Naive thymus-derived CD4-positive, alpha-beta T cell (primary cell): ENCODE results near the gene TMEM88. TPM values are rescaled to one million over a fixed set of nuclear protein-coding genes. Genes with fewer than 3 reads are reported as not detected.
A peak's percentile ranks its signal among the peaks of the same experiment; 100 is the strongest.

ENCODE experiments used
- ATAC-seq: fragments of 150-1000 bp; cut with Tn5 transposase; 2 replicates; pipeline ENCODE4 v1.10.0; 2021; ENCODE audit warnings: mild to moderate bottlenecking, moderate library complexity
- CTCF ChIA-PET: fragments of 350-600 bp; sonication (Branson Sonifier 250); formaldehyde crosslinking; loops from one replicate; lab custom pipeline; 2021; ENCODE audit warnings: antibody characterized with exemption; lab: Charles Lee
- POLR2A ChIA-PET: fragments of 350-600 bp; sonication (Branson Sonifier 250); formaldehyde crosslinking; loops from one replicate; lab custom pipeline; 2021; ENCODE audit warnings: antibody characterized with exemption, inconsistent platforms; lab: Charles Lee
- DNase-seq, 9 donors: peaks; one replicate each; pipeline versions ENCODE4 v3.0.0 to v3.0.0-alpha.2; 2020 to 2022; ENCODE audit warnings: mixed read lengths in 1 of 9
- H3K27ac ChIP-seq: one replicate; pipeline ENCODE4 v1.7.0; 2013; ENCODE audit warnings: mild to moderate bottlenecking, low read depth, low read length, moderate library complexity
- H3K27me3 ChIP-seq, 2 donors: one replicate each; pipeline ENCODE4 v1.7.0; 2013; ENCODE audit warnings: low read length in 2 of 2, mild to moderate bottlenecking in 2 of 2, moderate library complexity in 2 of 2; ENCODE audit not compliant: control insufficient read depth in 2 of 2, insufficient read depth in 2 of 2
- H3K36me3 ChIP-seq, 3 experiments: 1 replicate in 2 of 3; 2 replicates in 1 of 3; pipeline ENCODE4 v1.7.0; 2013; ENCODE audit warnings: low read length in 3 of 3, mild to moderate bottlenecking in 3 of 3, moderate library complexity in 1 of 3; ENCODE audit not compliant: insufficient read depth in 3 of 3, control insufficient read depth in 2 of 3
- H3K4me1 ChIP-seq, 2 donors: one replicate each; pipeline ENCODE4 v1.7.0; 2013; ENCODE audit warnings: low read length in 2 of 2, mild to moderate bottlenecking in 2 of 2, moderate library complexity in 1 of 2; ENCODE audit not compliant: control insufficient read depth in 2 of 2, insufficient read depth in 2 of 2
- H3K4me3 ChIP-seq: 2 replicates; pipeline ENCODE4 v1.7.0; 2013; ENCODE audit warnings: mild to moderate bottlenecking, low read length
- H3K9me3 ChIP-seq, 3 experiments: 1 replicate in 2 of 3; 2 replicates in 1 of 3; pipeline ENCODE4 v1.7.0; 2013; ENCODE audit warnings: low read length in 3 of 3; ENCODE audit not compliant: control insufficient read depth in 2 of 3
- H3K27ac Mint-ChIP-seq, 9 donors: one replicate each; pipeline ENCODE4 v1.8.0; 2020 to 2022; ENCODE audit warnings: mixed read lengths in 9 of 9, mild to moderate bottlenecking in 8 of 9, moderate library complexity in 5 of 9, inconsistent platforms in 2 of 9
- H3K27me3 Mint-ChIP-seq, 5 donors: one replicate each; pipeline ENCODE4 v1.8.0; 2021 to 2022; ENCODE audit warnings: mixed read lengths in 5 of 5, mild to moderate bottlenecking in 1 of 5
- H3K36me3 Mint-ChIP-seq, 5 donors: one replicate each; pipeline ENCODE4 v1.8.0; 2020 to 2022; ENCODE audit warnings: mixed read lengths in 5 of 5, mild to moderate bottlenecking in 3 of 5, inconsistent platforms in 1 of 5
- H3K4me1 Mint-ChIP-seq, 7 donors: one replicate each; pipeline ENCODE4 v1.8.0; 2020 to 2022; ENCODE audit warnings: mixed read lengths in 7 of 7, mild to moderate bottlenecking in 3 of 7, inconsistent platforms in 1 of 7
- H3K4me3 Mint-ChIP-seq, 10 donors: one replicate each; pipeline ENCODE4 v1.8.0; 2020 to 2022; ENCODE audit warnings: mild to moderate bottlenecking in 10 of 10, mixed read lengths in 10 of 10, moderate library complexity in 6 of 10, inconsistent platforms in 2 of 10
- H3K9me3 Mint-ChIP-seq, 11 donors: one replicate each; pipeline ENCODE4 v1.8.0; 2020 to 2022; ENCODE audit warnings: mixed read lengths in 11 of 11, mild to moderate bottlenecking in 4 of 11, inconsistent platforms in 1 of 11, moderate library complexity in 1 of 11
- intact Hi-C, 2 donors: fragments of 100-400 bp; cut with micrococcal nuclease; formaldehyde crosslinking; loops; one replicate each; pipeline ENCODE4 v1.15.1; 2023
- polyA plus RNA-seq, 2 donors: library from polyadenylated mRNA; unstranded; fragments of 300-500 nt; fragmentation: Illumina TruSeq; gene quantifications; one replicate each; pipeline ENCODE4 v1.2.3, GENCODE V29; 2021
- total RNA-seq, 6 experiments: library from RNA in 5 of 6; stranded (reverse) in 5 of 6; gene quantifications; 1 replicate in 5 of 6; 2 replicates in 1 of 6; pipeline ENCODE4 v1.2.3 and lab custom pipeline; 2021 to 2026

Gene TMEM88
- total and polyA plus RNA-seq, 7 experiments from 2014 or later = 0.70 to 32.7 (median 11.6) TPM; not detected in 2

DNA sequence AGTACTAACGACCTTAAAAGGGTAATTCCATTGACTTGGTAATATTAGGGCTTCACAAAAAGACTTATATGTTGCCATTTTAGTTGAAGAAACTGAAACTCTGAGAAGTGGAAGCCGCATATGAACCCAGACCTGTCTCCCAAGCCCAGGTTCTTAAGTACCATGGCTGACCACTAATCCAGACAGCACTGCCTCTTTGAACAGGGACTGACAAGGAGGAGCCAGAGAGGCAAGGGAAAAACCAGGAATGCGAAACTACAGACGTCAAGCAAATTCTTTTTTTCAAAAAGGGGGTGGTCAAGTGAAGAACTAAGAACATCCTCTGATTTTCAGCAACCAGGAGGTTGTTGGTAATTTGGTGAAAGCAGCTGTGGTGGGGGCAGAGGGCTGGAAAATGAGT is 18.2 kb downstream of the TMEM88 start:
- intact Hi-C loops = no loop called here
- Mint-ChIP-seq H3K36me3 (peaks cover 11 to 35% (median 23%) of the 10 kb centered on the region in 5 donors), H3K4me3 (no peak overlapping the region), H3K4me1 (peaks cover 16 to 62% (median 47%) of the 10 kb centered on the region in 7 donors), H3K9me3 (no peaks in the 10 kb centered on the region), H3K27ac (peak overlapping the region in 2 of 9 donors; percentile 12 to 13), H3K27me3 (no peaks in the 10 kb centered on the region)
- ChIA-PET CTCF (interaction anchor here (1.6 kb wide), 1 partner anchor 10 kb away, joined by 6 read pairs; no protein-coding TSS in a partner anchor), POLR2A (interaction anchor here (0.6 to 1.6 kb wide), 3 partner anchors 14 to 28 kb away, joined by 3 read pairs; partner anchors contain the start of gene NAA38)
- peaks cover 9 to 12% of the 10 kb centered on the region in 2 donors for H3K4me1 ChIP-seq
- no peak overlapping the region for H3K27ac ChIP-seq
- no peak for ATAC-seq
- peaks cover 0 to 10% (median 0%) of the 10 kb centered on the region in 3 experiments for H3K36me3 ChIP-seq
- H3K27me3 ChIP-seq = no peaks in the 10 kb centered on the region
- H3K9me3 ChIP-seq = no peaks in the 10 kb centered on the region
- DNase-seq = no peak
- no peak overlapping the region for H3K4me3 ChIP-seq

DNA sequence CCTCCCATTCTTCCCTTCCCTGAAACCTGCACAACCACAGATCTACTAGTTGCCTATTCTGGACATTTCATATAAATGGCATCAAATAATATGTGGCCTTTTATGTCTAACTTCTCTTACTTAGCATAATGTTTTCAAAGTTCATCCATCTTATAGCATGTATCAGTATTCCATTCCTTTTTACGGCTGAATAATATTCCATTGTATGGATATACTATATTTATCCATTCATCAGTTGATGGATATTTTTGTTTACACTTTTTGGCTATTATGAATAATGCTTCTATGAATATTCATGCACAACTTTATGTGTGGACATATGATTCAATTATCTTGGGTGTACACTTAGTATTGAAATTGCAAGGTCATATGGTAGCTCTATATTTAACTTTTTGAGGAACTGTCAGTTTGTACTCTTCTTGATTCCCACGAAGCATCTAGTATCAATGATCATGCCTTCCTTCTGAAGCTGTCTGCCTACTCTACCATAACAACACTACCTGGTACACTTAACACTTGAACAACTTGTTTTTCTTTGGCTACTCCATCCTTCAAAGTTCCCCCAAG is 21.0 kb downstream of the TMEM88 start:
- Mint-ChIP-seq H3K27ac (peak overlapping the region in 3 of 9 donors; percentile 3 to 40 (median 9)), H3K27me3 (no peaks in the 10 kb centered on the region), H3K4me1 (peaks cover 4 to 46% (median 35%) of the 10 kb centered on the region in 7 donors), H3K9me3 (no peaks in the 10 kb centered on the region), H3K4me3 (no peak overlapping the region), H3K36me3 (peaks cover 10 to 35% (median 23%) of the 10 kb centered on the region in 5 donors)
- Histone ChIP-seq H3K27me3 (no peaks in the 10 kb centered on the region), H3K27ac (no peak overlapping the region), H3K4me3 (no peak overlapping the region), H3K4me1 (peaks cover 0 to 5% of the 10 kb centered on the region in 2 donors), H3K36me3 (peaks cover 0 to 10% (median 4%) of the 10 kb centered on the region in 3 experiments), H3K9me3 (no peaks in the 10 kb centered on the region)
- ATAC-seq = peak; percentile 42
- CTCF ChIA-PET = interaction anchor here (1.3 kb wide), 1 partner anchor 114 kb away, joined by 4 read pairs; no protein-coding TSS in a partner anchor
- POLR2A ChIA-PET = interaction anchor here (0.6 to 1.5 kb wide), 4 partner anchors 9 to 375 kb away, joined by 3 to 10 read pairs (median 6); no protein-coding TSS in a partner anchor
- no peak for DNase-seq
- intact Hi-C loops = no loop called here

DNA sequence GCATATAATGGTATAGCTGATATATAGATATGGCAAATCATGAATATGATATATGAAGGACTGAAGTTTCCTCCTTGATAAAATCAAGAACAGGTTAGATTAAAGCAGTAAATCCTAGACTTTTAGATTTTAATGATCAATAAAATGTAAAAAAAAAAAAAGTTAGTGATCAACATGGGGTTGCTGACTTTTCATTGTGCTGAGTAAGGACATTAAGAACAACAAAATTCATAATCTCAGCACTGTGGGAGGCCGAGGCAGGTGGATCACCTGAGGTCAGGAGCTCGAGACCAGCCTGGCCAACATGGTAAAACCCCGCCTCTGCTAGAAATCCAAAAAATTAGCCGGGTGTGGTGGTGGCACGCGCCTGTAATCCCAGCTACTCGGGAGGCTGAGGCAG is 23.4 kb downstream of the TMEM88 start:
- Histone ChIP-seq H3K27ac (no peak overlapping the region), H3K9me3 (no peaks in the 10 kb centered on the region), H3K4me1 (peaks cover 0 to 27% of the 10 kb centered on the region in 2 donors), H3K36me3 (peaks cover 0 to 10% (median 4%) of the 10 kb centered on the region in 3 experiments), H3K27me3 (no peaks in the 10 kb centered on the region), H3K4me3 (no peak overlapping the region)
- peaks cover 9 to 18% (median 16%) of the 10 kb centered on the region in 5 donors for H3K36me3 Mint-ChIP-seq
- no peak overlapping the region for H3K27ac Mint-ChIP-seq
- H3K9me3 Mint-ChIP-seq = no peaks in the 10 kb centered on the region
- ChIA-PET CTCF (interaction anchor here (0.7 to 1.4 kb wide), 4 partner anchors 14 to 112 kb away, joined by 3 to 5 read pairs (median 4); partner anchors contain the start of gene NAA38), POLR2A (interaction anchor here (0.7 kb wide), 1 partner anchor 28 kb away, joined by 8 read pairs; no protein-coding TSS in a partner anchor)
- intact Hi-C loops = no loop called here
- ATAC-seq = no peak
- no peak for DNase-seq
- H3K27me3 Mint-ChIP-seq = no peaks in the 10 kb centered on the region
- peaks cover 4 to 31% (median 23%) of the 10 kb centered on the region in 7 donors for H3K4me1 Mint-ChIP-seq
- H3K4me3 Mint-ChIP-seq = no peak overlapping the region

DNA sequence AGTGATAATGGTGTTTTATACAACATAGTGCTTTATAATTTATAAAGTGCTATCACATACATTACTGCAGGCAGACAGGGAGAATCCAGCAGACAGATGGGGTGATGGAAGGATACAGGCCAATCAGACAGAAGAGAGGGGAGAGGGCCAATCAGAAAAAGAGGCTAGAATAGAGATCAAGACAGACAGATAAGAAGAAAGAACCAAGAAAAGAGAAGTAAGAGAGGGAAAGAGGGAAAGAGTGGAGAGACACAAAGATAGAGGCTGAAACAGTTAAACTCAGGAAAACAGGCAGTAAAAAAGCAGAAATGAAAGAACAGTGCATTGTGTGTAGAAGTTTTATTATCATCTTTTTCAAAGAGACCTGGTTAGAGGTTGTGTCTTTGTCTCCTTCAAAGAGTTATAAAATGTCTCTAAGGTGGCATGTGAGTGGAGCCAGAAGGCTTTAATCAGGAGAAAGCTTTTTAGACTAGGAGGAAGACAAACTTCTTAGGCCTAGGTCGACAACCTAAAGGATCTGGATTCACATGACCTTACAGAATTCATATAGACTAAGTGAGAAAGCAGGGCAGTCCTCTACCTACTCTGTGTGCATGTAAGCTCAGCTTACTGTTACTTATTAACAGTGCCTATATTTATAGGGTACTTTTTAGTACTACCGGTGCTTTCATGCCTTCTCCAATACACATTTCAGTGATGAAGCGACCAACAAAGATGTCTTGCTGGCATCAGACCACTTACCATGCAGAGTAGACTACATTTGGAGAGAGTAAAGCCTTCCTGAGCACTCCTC is 25.4 kb downstream of the TMEM88 start:
- H3K27me3 Mint-ChIP-seq = no peaks in the 10 kb centered on the region

DNA sequence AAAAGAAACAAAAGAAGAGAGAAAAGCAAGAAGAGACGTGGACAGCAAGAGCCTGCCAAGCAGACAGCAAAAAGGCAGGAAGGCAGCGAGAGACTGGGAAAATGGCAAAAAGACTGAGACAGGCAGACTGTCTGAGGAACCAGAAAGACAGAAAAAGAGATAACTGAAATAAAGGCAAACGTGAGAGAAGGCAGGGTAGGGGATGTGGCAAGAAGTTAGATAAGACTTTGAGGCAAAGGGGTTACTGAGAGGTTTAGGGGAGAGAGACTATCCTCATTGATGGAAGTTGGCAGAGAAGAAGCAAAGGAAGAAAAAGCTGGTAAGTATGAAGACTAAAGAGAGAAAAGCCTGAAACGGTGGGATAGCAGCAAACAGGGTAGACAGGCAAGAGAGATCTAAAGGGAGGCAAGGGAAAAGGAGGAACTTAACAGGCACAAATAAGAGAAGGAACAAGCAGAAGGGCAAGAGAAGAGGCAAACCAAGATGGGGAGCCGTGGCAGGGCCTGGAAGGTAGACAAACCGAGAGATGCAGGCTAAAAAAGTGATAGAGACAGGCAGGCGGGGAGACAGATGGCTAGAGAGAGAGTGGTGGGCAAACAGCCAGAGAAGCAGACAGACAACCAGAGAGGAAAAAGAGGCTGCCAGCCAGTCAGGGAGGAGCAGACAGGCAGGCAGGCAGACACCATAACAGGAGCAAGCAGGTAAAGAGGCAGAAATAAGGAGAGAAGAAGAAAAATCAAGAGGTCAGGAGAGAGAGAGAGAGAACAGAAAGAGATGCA is 26.6 kb downstream of the TMEM88 start:
- Histone ChIP-seq H3K9me3 (no peaks in the 10 kb centered on the region), H3K27me3 (no peaks in the 10 kb centered on the region), H3K36me3 (peaks cover 0 to 8% (median 4%) of the 10 kb centered on the region in 3 experiments), H3K4me3 (no peak overlapping the region), H3K27ac (peak overlapping the region; percentile 60), H3K4me1 (peaks cover 7 to 35% of the 10 kb centered on the region in 2 donors)
- Mint-ChIP-seq H3K4me1 (peaks cover 0 to 10% (median 9%) of the 10 kb centered on the region in 7 donors), H3K36me3 (peaks cover under 1 to 8% (median 2%) of the 10 kb centered on the region in 5 donors), H3K27me3 (no peaks in the 10 kb centered on the region), H3K27ac (no peak overlapping the region), H3K9me3 (peaks cover 0 to 6% (median 0%) of the 10 kb centered on the region in 11 donors), H3K4me3 (no peak overlapping the region)
- CTCF ChIA-PET = no interaction called here
- ATAC-seq = no peak
- DNase-seq = peak in 2 of 9 donors; percentile 12 to 21
- POLR2A ChIA-PET = interaction anchor here (0.8 kb wide), 1 partner anchor 38 kb away, joined by 3 read pairs; no protein-coding TSS in a partner anchor
- intact Hi-C loops = loop anchor here in 1 of 2 donors (10.0 kb wide), 1 partner anchor 343 kb away; no protein-coding TSS in a partner anchor

More for the DNA sequence above, 25.4 kb downstream of the TMEM88 start:
- peaks cover 2 to 19% (median 13%) of the 10 kb centered on the region in 7 donors for H3K4me1 Mint-ChIP-seq
- ATAC-seq (no peak), DNase-seq (no peak)
- POLR2A ChIA-PET = interaction anchor here (0.5 to 1.2 kb wide), 3 partner anchors 9 to 13 kb away, joined by 3 read pairs; no protein-coding TSS in a partner anchor
- peaks cover 7 to 35% of the 10 kb centered on the region in 2 donors for H3K4me1 ChIP-seq
- H3K36me3 Mint-ChIP-seq = peaks cover 0 to 10% (median 6%) of the 10 kb centered on the region in 5 donors
- H3K27me3 ChIP-seq = no peaks in the 10 kb centered on the region
- H3K4me3 ChIP-seq = no peak overlapping the region
- no peaks in the 10 kb centered on the region for H3K9me3 Mint-ChIP-seq
- H3K27ac ChIP-seq = peak overlapping the region; percentile 60
- H3K36me3 ChIP-seq = peaks cover 0 to 5% (median 4%) of the 10 kb centered on the region in 3 experiments
- no peaks in the 10 kb centered on the region for H3K9me3 ChIP-seq
- intact Hi-C loops = loop anchor here in 1 of 2 donors (10.0 kb wide), 1 partner anchor 345 kb away; no protein-coding TSS in a partner anchor
- H3K4me3 Mint-ChIP-seq = no peak overlapping the region
- CTCF ChIA-PET = interaction anchor here (1.0 kb wide), 1 partner anchor 110 kb away, joined by 3 read pairs; no protein-coding TSS in a partner anchor
- H3K27ac Mint-ChIP-seq = no peak overlapping the region
